Measurements from ENCODE around the gene PHF21B.
"Not testable (repeated sequence)": the region's sequence is repeated elsewhere in the genome, so short reads cannot be mapped to it uniquely, and the experiment has no call there.

The PHF21B gene

DNA sequence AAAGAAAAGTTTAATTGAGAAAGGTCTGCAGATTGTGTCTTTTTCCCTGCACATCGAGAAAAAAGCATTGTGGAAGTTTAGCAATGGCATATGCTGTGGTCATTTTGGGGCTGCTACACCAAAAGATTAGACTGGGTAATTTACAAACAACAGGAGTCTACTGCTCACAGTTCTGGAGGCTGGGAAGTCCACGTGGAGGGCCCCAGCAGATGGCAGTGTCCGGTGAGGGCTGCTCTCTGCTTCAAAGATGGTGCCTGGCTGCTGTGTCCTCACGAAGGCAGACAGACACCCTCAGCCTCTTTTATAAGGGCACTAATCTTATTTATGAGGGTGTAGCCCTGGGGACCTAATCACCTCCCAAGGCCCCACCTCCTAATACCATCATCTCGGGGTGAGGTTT, 21.1 kb downstream of the PHF21B start:
- no peak for DNase-seq (ENCODE audit: low spot score)

DNA sequence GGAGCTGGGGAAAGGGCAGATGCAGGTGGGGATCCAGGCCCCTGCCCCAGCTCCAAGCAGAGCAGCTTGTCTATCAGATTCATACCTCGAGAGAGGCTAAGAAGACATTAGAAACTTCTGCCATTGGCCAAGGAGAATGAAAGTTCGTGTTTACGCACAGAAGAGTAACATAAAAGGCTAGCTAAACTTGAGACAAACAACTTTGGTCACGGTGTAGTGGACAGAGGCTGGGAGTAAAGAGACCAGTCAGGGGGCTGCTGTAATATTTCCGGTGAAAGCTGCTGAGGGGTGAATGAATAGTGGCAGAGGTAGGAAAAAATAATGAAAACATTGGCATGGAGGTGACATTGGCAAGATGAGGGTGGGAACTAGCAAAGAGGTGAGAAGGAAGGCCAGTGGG, 22.9 kb downstream of the PHF21B start:
- DNase-seq (ENCODE audit: low spot score): no peak

DNA sequence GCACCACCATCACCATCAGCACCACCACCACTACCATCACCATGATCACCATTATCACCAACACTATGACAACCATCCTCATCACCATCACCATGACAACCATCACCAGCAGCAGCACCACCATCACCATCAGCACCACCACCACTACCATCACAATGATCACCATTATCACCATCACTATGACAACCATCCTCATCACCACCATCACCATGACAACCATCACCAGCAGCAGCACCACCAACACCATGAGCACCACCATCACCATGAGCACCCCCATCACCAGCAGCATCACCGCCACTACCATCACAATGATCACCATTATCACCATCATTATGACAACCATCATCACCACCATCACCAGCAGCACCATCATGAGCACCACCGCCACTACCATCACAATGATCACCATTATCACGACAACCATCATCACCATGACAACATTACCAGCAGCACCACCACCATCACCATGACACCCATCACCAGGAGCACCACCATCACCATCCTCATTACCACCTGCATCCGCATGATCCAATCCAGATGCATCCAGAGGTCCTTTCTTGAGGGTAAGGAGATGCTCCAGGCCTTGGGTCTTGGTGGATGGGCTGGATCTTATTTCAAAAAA, 23.8 kb downstream of the PHF21B start:
- no peak for DNase-seq (ENCODE audit: low spot score)

DNA sequence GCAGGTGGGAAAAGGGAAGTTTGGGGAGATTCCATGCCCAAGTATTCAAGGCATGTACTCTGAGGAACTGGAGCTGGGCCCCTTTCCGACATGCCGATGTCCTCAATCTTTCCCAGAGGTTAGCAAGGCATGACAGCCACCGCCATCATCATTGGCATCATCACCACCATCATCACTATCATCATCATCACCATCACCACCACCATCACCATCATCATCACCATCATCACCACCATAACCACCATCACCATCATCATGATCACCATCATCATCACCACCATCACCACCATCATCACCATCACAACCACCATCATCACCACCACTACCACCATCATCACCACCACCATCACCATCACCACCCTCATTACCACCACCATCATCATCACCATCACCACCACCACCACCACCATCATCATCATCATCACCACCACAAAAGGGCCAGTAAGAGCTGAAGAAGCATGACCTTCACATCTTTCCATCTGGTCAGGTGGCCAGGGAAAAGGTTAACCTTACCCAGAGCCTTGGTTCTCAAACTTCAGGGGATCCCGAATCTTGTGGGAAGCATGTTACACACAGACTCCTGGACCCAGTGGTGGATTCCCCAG, 25.8 kb downstream of the PHF21B start:
- no peak for DNase-seq (ENCODE audit: low spot score)

DNA sequence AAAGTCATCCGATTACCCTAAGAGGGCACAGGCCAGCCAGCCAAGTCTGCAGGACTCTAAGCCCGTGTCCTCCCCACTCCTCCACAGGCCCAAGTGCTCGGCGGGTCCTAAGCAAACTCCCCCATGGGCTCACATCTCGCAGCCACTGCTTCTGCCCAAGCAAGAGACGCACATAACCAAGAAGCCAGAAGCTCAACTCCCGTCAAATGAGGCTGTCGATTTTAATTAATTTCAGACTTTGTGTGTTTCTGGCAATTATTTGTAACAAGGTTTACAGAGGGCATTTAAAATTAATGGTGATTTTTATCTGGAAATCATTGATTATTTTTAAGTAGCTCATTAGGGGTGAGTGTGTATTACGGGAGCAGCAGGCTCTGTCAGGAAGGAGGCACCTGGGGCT, 27.4 kb downstream of the PHF21B start:
- DNase-seq (ENCODE audit: low spot score): no peak

DNA sequence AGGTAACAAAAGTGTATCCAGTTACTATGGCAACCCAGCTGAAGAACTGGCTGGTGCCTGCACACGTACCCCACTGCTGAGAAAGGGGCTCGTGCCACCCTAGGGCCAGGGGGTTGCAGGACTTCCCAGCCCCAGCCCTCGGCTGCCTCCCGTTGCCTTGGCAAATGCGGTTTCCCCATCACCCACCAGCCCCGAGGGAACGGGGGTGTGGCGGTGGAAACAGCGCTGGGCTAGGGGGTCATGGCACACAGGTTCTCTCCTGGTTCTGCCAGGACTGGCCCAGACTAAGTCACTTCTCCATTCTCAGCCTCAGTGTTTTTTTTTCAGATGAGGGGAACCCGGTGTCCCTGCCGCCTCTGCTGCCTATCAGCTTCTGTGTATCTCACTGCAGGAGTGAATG, 27.9 kb downstream of the PHF21B start:
- no peak for DNase-seq (ENCODE audit: low spot score)

DNA sequence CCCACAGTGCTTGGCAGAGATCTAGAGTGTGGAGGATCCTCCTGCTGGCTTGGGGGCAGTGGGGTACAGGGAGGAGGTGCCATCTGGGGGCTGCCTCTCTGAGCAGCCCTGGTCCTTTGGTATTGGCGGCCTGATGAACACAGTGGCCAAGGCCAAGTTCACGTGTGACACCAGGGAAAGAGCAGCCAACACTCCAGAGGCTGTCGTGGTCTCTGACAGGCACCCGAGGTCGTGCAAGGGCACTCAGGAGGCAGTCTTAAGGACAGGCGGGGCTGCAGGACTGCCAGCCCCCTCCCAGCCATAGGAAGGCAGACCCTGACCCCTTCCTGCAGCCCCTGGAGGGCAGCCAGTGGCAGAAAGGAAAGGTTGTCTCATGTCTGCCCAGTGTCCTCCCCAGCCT, 30.7 kb downstream of the PHF21B start:
- no peak for DNase-seq (ENCODE audit: low spot score)

DNA sequence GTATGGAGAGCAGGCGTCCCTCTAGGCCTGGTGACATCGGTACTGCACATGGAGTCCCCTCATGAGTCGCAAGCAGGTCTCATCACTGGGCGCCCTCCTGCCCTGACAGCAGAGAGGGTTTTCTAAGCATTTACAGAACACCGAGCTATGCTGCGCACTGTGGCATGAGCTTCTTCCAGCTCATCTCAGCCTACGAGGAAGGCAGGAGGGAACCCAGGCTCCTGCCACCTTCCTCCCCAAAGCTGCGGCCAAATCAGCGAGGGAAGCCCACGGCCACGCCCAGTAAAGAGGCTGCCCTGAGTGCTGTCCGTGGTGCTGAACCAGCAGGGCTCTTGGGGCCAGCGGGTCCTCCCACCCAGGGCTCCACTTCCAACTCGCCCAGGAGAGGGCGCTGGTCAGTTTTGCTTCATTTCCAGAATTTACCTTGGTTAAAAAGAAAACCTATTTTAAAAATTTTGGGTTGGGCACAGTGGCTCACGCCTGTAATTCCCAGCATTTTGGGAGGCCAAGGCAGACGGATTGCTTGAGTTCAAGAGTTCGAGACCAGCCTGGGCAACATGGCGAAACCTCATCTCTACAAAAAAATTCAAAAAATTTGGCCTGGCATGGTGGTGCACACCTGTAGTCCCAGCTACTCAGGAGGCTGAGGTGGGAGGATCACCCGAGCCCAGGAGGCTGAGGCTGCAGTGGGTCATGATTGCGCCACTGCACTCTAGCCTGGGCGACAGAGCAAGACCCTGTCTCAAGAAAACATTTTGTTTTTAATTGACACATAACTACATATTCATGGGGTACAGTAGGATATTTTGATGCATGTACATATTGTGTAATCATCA, 34.2 kb downstream of the PHF21B start:
- peak; percentile 89 for DNase-seq (ENCODE audit: low spot score)

DNA sequence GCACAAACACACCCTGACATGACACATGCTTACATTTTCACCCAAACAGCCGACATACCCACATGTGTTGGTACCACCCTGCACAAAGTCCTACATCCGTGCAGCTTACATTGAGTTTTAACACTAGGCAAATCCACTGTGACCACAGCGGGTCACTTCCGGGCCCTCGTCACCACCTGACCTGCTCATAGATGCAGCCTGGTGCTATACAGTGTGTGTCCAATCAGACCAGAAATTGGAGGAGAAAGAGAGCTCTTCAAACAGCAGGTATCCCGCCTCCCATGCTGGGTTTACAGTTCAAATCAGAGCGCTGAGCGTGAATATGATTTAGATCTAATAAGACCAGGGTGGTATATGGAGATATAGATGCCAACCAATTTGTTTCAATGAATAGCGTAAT, 35.4 kb downstream of the PHF21B start:
- no peak for DNase-seq (ENCODE audit: low spot score)

DNA sequence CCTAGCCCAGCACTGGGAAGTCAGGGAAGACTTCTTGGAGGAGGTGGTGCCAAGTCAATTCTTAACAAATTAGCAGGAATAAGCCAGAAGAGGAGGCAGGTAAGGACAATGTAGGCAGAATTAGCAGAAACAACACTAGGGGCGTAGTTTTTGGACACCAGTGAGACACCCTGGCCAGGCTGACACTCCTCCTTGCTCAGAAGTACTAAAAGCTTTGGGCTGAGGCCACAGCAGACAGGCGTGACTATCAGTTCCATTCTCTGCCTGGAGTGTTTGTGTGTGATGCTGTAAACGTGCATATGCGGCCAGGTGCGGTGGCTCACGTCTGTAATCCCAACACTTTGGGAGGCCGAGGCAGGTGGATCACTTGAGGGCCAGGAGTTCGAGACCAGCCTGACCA, 36.0 kb downstream of the PHF21B start:
- no peak for DNase-seq (ENCODE audit: low spot score)

DNA sequence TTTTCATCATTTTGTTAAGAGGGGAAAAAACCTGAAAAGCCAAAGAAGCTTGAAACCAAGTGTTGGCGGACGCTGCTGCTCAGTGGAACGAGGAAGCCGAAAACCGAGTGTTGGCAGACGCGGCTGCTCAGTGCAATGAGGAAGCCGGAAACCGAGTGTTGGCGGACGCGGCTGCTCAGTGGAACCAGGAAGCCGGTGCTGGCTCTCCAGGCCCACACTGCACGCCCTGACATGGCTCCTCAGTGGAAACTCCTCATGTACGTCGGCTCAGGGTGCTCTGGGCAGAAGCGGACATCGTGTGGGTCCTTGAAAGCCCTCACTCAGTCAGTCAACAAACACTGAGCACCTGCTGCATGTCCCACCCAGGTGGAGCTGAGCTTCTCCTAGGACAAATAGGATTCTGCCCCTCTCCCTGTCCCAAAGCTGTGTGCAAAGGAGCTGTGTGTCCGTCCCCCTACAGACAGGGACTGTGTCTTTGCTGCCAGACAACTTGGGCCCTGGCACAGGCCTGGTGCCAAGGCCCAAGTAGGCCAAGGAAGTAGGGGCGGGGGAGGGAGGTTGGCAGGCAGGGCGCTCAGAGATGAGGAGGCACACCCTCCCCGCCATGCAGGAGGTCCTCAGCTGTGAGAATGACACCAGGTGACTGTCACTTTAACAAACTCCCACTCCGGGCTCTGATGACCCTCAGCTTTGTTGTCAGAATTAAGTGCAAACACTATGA, 37.3 kb downstream of the PHF21B start:
- no peak for DNase-seq (ENCODE audit: low spot score)

DNA sequence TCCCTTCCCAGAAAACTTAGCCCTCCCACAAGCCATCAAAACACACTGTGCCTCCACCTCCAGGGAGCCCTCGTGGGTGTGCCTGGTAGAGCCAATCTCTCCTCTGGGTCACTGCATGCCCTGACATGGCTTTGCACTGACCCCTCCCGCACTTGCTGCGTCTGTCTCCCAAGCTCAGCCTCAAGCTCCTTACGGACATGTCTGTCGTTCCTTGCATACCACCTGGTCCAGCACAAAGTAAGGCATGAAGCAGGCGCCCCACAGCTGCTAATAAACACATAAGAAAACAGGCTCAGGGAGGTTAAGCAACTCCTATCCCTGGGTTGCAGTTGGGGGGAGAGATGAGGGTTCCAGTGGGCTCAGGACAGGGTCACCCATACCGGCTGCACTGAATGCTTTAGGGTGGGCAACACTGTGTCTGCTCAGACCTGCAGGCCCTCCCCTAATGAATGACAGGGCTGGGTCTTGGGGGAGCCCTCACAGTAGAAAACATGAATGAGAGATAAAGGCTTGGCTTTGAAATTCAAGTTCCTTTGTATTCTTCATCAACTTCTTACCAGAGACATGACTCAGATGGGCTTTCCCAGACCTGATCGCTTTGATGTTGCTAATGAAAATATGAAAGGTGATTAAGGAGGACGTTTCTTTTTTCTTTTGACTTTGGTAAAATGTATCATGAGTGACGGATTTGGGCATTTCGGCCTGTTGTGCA, 38.0 kb downstream of the PHF21B start:
- DNase-seq (ENCODE audit: low spot score): no peak

DNA sequence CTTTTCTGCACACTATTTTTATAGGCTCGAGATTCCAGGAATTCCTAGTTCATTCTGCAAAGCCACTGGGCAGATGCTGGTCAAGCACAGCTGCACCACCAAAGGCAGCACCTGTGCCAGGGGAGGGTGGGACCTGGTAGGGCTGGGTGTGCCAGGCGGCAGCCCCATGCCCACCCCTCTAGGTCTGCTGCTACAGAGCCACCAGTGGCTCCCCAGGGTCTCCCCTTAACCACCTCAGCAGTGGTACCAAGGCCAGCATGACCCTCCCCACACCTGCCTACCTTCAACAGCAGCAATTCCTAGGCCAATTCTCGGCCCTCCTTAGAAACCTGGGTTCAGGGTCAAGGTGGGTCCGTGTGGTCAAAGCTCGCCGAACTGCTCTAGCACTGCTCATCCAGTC, 39.5 kb downstream of the PHF21B start:
- DNase-seq (ENCODE audit: low spot score): no peak

DNA sequence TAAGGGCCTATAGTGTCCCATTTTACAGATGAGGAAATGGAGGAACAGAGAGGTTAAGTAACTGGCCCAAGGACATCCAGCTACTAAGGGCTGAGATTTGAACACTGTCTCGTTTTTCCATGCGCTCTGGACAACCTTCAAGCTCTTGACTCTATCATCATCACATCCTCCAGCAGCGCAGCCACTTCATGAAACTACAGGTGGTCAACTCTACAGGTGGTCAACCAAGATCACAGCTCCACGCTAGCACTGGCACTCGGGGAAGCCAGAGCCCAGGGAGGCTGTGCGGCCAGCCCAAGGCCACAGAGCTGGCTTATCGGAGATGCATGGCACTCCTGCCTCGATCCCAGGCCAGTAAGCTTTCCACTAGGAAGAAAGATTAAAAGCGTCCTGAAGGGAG, 40.0 kb downstream of the PHF21B start:
- DNase-seq (ENCODE audit: low spot score): no peak

DNA sequence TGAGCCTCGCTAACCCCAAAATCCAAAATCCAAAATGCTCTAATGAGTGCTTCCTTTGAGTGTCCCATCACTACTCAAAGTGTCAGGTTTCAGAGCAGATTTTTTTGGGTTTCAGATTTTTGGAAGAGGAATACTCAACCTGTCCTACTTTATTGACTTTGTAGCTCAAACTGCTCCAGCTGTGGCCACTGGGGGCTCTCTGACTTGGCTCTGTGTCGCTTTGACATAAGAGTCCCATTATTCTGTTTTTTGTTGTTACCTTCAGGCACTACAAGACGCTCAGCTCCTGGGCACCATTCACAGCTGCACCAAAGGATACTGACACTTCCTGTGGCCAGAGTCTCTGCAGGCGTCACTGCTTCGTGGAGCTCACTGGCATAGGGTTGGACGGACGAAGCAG, 41.1 kb downstream of the PHF21B start:
- DNase-seq (ENCODE audit: low spot score): no peak

DNA sequence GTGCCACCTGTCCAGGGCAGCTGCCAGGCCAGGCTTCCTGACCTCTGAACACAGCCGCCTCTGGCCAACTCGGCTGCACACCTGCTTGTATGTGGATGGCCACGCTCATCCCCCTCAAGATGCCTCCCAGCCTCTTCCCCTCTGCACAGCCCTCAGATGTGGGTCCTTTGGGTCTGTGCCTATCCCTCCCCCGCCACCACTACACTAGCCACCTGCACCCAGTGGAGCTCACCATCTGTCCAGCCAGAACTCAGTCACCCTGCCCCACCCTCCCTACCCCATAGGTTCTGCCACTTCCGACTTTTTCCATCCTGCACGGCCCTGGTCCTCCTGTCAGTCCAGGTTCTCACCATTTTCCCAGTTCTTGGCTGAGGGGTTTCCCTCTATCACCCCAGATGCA, 44.6 kb downstream of the PHF21B start:
- no peak for DNase-seq (ENCODE audit: low spot score)

DNA sequence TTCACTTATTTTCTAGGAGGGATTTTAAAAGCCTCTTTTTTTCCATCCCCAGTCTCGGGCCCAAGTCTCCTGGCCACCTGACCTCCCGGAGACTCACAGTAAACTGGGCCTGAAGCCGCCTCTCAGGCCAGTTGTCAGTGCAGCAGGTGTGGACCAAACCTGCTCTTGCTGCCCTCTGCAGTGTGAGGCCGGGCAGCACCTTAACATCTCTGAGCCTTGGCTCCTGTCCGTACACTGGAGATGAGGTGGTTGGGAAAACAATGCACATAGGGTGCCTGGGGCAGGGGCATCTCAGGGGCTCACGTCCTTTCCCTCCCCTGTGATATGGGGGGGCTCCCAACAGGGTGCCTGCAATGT, 45.1 kb downstream of the PHF21B start:
- no peak for DNase-seq (ENCODE audit: low spot score)

DNA sequence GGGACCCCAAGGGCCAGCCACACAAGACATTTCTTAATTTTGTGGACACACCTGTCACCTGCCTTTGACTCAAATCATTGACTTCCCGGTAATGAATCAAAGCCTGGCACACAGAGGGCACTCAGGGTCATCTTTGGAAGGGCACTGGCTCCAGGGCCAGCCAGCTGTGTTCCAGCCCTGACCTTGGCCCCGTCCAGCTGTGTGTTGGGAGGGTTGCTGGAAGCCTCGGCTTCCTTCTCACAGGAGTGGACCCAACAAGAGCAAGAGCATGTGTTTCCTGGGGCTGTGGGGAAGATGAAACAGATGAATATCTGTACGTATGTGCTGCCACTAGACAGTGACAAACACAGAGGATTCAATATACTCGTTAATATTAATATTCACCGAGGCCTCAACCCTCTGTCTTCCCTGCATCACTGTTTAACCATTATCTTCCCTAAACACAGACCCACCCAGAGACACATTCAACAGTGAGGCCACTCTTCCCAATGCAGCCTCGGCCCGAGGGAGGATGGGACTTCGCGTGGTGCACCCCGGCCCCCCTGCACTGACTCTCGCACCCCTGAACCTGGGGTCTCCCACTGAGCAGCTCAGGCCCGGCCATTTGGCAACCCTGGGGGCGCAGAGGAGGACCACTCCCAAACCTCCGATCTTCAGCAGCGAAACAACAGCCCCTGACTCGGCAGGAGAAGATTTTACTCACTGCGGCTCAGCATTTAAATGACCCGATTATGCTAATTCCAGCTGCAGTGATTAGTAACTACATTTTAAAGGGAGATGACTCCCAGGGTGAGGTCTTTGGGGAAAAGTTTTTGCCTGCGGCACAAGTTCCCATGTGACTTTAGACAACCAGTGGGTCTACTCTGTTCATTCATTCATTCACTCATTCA, 45.7 kb downstream of the PHF21B start:
- DNase-seq (ENCODE audit: low spot score): no peak

DNA sequence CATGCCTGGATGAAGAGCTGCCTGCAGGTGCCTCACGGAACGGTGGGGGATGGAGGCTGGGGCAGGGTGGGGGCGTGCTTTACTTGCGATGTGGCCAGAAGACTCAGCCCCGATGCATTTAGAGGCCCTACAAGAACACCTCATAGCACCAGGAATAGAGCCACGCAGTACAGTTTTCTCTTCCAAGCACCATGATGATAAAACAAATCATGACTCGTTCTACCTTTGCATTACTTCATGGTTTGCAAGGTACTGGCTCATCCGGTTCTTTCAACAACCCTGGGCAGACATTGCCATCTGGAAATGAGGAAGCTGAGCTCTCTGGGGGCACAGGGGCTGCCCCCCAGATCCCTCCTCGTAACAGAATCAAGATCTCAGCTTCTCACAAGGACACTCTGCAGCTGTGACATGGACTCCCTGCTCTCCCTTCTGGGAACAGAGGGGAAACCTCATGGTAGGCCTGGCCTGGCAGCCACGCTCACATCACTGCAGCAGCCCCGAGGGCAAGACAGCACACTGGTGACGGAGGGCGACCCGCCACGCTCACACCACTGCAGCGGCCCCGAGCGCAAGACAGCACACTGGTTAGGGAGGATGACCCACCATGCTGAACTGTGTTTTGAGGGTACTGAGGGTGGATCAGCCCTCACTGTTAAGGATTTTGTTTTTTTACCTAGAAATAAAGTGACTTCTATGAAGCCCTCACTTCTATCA, 46.9 kb downstream of the PHF21B start:
- no peak for DNase-seq (ENCODE audit: low spot score)

DNA sequence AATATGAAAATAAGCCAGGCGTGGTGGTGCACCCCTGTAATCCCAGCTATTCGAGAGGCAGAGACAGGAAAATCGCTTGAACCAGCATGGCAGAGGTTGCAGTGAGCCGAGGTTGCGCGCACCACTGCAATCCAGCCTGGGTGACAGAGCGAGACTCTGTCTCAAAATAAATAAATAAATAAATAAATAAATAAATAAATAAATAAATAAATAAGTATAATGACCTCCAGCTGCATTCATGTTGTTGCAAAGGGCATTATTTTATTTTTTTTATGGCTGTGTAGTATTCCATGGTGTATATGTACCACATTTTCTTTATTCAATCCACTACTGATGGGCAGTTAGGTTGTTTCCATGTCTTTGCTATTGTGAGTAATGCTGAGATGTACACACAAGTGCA, 48.1 kb downstream of the PHF21B start:
- not testable (repeated sequence) for DNase-seq (ENCODE audit: low spot score)

All from COLO829 (cell line).